ENCODE measurements around the gene DOK6.

GRCh38 chr18:69659142-69659651 is 258.5 kb downstream of the DOK6 start:
- TF ChIP-seq POLR2AphosphoS5 (IDR thresholded peaks at IDR 0.05; ENCODE audit: low read depth, low read length) (no peak), POLR2A (IDR thresholded peaks at IDR 0.05; ENCODE audit: low read depth, low read length) (no peak), TAF1 (IDR thresholded peaks at IDR 0.05; ENCODE audit: low read depth, low read length) (no peak), POU2F2 (IDR thresholded peaks at IDR 0.05; ENCODE audit: low read depth, low read length) (no peak)

Data from GM12891 (cell line).